Activated naive CD4-positive, alpha-beta T cell treated with anti-CD3 and anti-CD28 coated beads, Interleukin-2, amount 50 U/mL, for 24 hours (primary cell): ENCODE results near the gene ZNF185.
A peak's percentile ranks its signal among the peaks of the same experiment; 100 is the strongest.

ENCODE experiments used
- H3K27ac Mint-ChIP-seq: one replicate; pipeline ENCODE4 v1.8.0; 2021; ENCODE audit warnings: mild to moderate bottlenecking, mixed read lengths
- H3K27me3 Mint-ChIP-seq: one replicate; pipeline ENCODE4 v1.8.0; 2021; ENCODE audit warnings: mixed read lengths
- H3K36me3 Mint-ChIP-seq: one replicate; pipeline ENCODE4 v1.8.0; 2021; ENCODE audit warnings: mixed read lengths
- H3K4me1 Mint-ChIP-seq: one replicate; pipeline ENCODE4 v1.8.0; 2021; ENCODE audit warnings: mixed read lengths
- H3K4me3 Mint-ChIP-seq: one replicate; pipeline ENCODE4 v1.8.0; 2021; ENCODE audit warnings: mild to moderate bottlenecking, mixed read lengths
- H3K9me3 Mint-ChIP-seq: one replicate; pipeline ENCODE4 v1.8.0; 2021; ENCODE audit warnings: mixed read lengths

Gene ZNF185

GRCh38 chrX:152897222-152898131, at the start of gene ZNF185:
Gene ZNF185 (plus strand): TSS chrX:152898067. CDS start chrX:152914490, 16,423 bp downstream.
- H3K9me3 Mint-ChIP-seq: no peaks in the 10 kb centered on the region
- peak within 1 kb of the TSS; percentile 15 for H3K4me3 Mint-ChIP-seq
- peaks cover 3% of the 10 kb centered on the region for H3K4me1 Mint-ChIP-seq
- peaks cover 9% of the 10 kb centered on the region for H3K27me3 Mint-ChIP-seq
- no peaks in the 10 kb centered on the region for H3K36me3 Mint-ChIP-seq
- no peak within 1 kb of the TSS for H3K27ac Mint-ChIP-seq

GRCh38 chrX:152850465-152850864, 47.4 kb upstream of the ZNF185 start:
- H3K27me3 Mint-ChIP-seq: no peaks in the 10 kb centered on the region
- H3K36me3 Mint-ChIP-seq: peaks cover 13% of the 10 kb centered on the region
- H3K4me1 Mint-ChIP-seq: no peaks in the 10 kb centered on the region
- H3K9me3 Mint-ChIP-seq: no peaks in the 10 kb centered on the region
- no peak overlapping the region for H3K4me3 Mint-ChIP-seq
- H3K27ac Mint-ChIP-seq: no peak overlapping the region

- Mint-ChIP-seq H3K27me3 (no peaks in the 10 kb centered on the region), H3K36me3 (peaks cover 17% of the 10 kb centered on the region), H3K4me3 (no peak overlapping the region), H3K27ac (no peak overlapping the region), H3K4me1 (no peaks in the 10 kb centered on the region), H3K9me3 (no peaks in the 10 kb centered on the region)
These were observed 43.9 kb upstream of the ZNF185 start for GRCh38 chrX:152853986-152854385.

- no peaks in the 10 kb centered on the region for H3K27me3 Mint-ChIP-seq
- peaks cover 11% of the 10 kb centered on the region for H3K36me3 Mint-ChIP-seq
- H3K4me1 Mint-ChIP-seq: no peaks in the 10 kb centered on the region
- H3K9me3 Mint-ChIP-seq: no peaks in the 10 kb centered on the region
- no peak overlapping the region for H3K27ac Mint-ChIP-seq
- H3K4me3 Mint-ChIP-seq: no peak overlapping the region
These were observed 36.8 kb upstream of the ZNF185 start for GRCh38 chrX:152861116-152861515.

- H3K9me3 Mint-ChIP-seq: no peaks in the 10 kb centered on the region
- H3K4me3 Mint-ChIP-seq: no peak overlapping the region
- H3K27me3 Mint-ChIP-seq: no peaks in the 10 kb centered on the region
- H3K36me3 Mint-ChIP-seq: peaks cover 11% of the 10 kb centered on the region
- H3K27ac Mint-ChIP-seq: no peak overlapping the region
- no peaks in the 10 kb centered on the region for H3K4me1 Mint-ChIP-seq
These were observed 36.0 kb upstream of the ZNF185 start for GRCh38 chrX:152861826-152862225.

- Mint-ChIP-seq H3K27me3 (no peaks in the 10 kb centered on the region), H3K4me1 (no peaks in the 10 kb centered on the region), H3K4me3 (no peak overlapping the region), H3K27ac (no peak overlapping the region), H3K36me3 (peaks cover 8% of the 10 kb centered on the region), H3K9me3 (no peaks in the 10 kb centered on the region)
These were observed 32.5 kb upstream of the ZNF185 start for GRCh38 chrX:152865232-152865920.

GRCh38 chrX:152866386-152866785, 31.5 kb upstream of the ZNF185 start:
- no peak overlapping the region for H3K4me3 Mint-ChIP-seq
- no peaks in the 10 kb centered on the region for H3K4me1 Mint-ChIP-seq
- H3K27ac Mint-ChIP-seq: no peak overlapping the region
- H3K36me3 Mint-ChIP-seq: peaks cover 7% of the 10 kb centered on the region
- no peaks in the 10 kb centered on the region for H3K27me3 Mint-ChIP-seq
- H3K9me3 Mint-ChIP-seq: no peaks in the 10 kb centered on the region

GRCh38 chrX:152869972-152870371, 27.9 kb upstream of the ZNF185 start:
- H3K36me3 Mint-ChIP-seq: peaks cover 2% of the 10 kb centered on the region
- no peak overlapping the region for H3K4me3 Mint-ChIP-seq
- peak overlapping the region; percentile 30 for H3K27ac Mint-ChIP-seq
- H3K4me1 Mint-ChIP-seq: peaks cover 14% of the 10 kb centered on the region
- H3K27me3 Mint-ChIP-seq: no peaks in the 10 kb centered on the region
- H3K9me3 Mint-ChIP-seq: no peaks in the 10 kb centered on the region

GRCh38 chrX:152871260-152871659, 26.6 kb upstream of the ZNF185 start:
- H3K4me3 Mint-ChIP-seq: no peak overlapping the region
- no peak overlapping the region for H3K27ac Mint-ChIP-seq

GRCh38 chrX:152872522-152872921, 25.3 kb upstream of the ZNF185 start:
- Mint-ChIP-seq H3K4me3 (no peak overlapping the region), H3K36me3 (no peaks in the 10 kb centered on the region), H3K27ac (peak overlapping the region; percentile 55), H3K9me3 (no peaks in the 10 kb centered on the region), H3K4me1 (peaks cover 14% of the 10 kb centered on the region), H3K27me3 (no peaks in the 10 kb centered on the region)

More at GRCh38 chrX:152871260-152871659, 26.6 kb upstream of the ZNF185 start:
- peaks cover 14% of the 10 kb centered on the region for H3K4me1 Mint-ChIP-seq
- H3K9me3 Mint-ChIP-seq: no peaks in the 10 kb centered on the region
- peaks cover 2% of the 10 kb centered on the region for H3K36me3 Mint-ChIP-seq
- no peaks in the 10 kb centered on the region for H3K27me3 Mint-ChIP-seq

GRCh38 chrX:152873361-152873760, 24.5 kb upstream of the ZNF185 start:
- no peaks in the 10 kb centered on the region for H3K27me3 Mint-ChIP-seq
- no peaks in the 10 kb centered on the region for H3K36me3 Mint-ChIP-seq
- peaks cover 14% of the 10 kb centered on the region for H3K4me1 Mint-ChIP-seq
- no peaks in the 10 kb centered on the region for H3K9me3 Mint-ChIP-seq
- peak overlapping the region; percentile 72 for H3K27ac Mint-ChIP-seq
- H3K4me3 Mint-ChIP-seq: no peak overlapping the region

- Mint-ChIP-seq H3K4me1 (peaks cover 7% of the 10 kb centered on the region), H3K36me3 (no peaks in the 10 kb centered on the region), H3K9me3 (no peaks in the 10 kb centered on the region), H3K4me3 (no peak overlapping the region), H3K27me3 (no peaks in the 10 kb centered on the region), H3K27ac (no peak overlapping the region)
These were observed 20.7 kb upstream of the ZNF185 start for GRCh38 chrX:152876931-152877840.

GRCh38 chrX:152878976-152879755, 18.7 kb upstream of the ZNF185 start:
- Mint-ChIP-seq H3K27ac (no peak overlapping the region), H3K36me3 (no peaks in the 10 kb centered on the region), H3K9me3 (no peaks in the 10 kb centered on the region), H3K4me3 (no peak overlapping the region), H3K27me3 (no peaks in the 10 kb centered on the region), H3K4me1 (no peaks in the 10 kb centered on the region)

- Mint-ChIP-seq H3K4me1 (no peaks in the 10 kb centered on the region), H3K27ac (no peak overlapping the region), H3K4me3 (no peak overlapping the region), H3K9me3 (no peaks in the 10 kb centered on the region), H3K36me3 (no peaks in the 10 kb centered on the region), H3K27me3 (no peaks in the 10 kb centered on the region)
These were observed 16.6 kb upstream of the ZNF185 start for GRCh38 chrX:152881289-152881688.

- Mint-ChIP-seq H3K27me3 (no peaks in the 10 kb centered on the region), H3K36me3 (no peaks in the 10 kb centered on the region)
These were observed 13.7 kb upstream of the ZNF185 start for GRCh38 chrX:152884171-152884570.

More at GRCh38 chrX:152884171-152884570, 13.7 kb upstream of the ZNF185 start:
- Mint-ChIP-seq H3K27ac (no peak overlapping the region), H3K4me1 (no peaks in the 10 kb centered on the region), H3K4me3 (no peak overlapping the region), H3K9me3 (no peaks in the 10 kb centered on the region)
